Measurements from ENCODE around the gene KIF2B. TPM values are rescaled to one million over a fixed set of nuclear protein-coding genes. Genes with fewer than 3 reads are reported as not detected.
"Not testable (repeated sequence)": the region's sequence is repeated elsewhere in the genome, so short reads cannot be mapped to it uniquely, and the experiment has no call there.

KIF2B gene, protein sequence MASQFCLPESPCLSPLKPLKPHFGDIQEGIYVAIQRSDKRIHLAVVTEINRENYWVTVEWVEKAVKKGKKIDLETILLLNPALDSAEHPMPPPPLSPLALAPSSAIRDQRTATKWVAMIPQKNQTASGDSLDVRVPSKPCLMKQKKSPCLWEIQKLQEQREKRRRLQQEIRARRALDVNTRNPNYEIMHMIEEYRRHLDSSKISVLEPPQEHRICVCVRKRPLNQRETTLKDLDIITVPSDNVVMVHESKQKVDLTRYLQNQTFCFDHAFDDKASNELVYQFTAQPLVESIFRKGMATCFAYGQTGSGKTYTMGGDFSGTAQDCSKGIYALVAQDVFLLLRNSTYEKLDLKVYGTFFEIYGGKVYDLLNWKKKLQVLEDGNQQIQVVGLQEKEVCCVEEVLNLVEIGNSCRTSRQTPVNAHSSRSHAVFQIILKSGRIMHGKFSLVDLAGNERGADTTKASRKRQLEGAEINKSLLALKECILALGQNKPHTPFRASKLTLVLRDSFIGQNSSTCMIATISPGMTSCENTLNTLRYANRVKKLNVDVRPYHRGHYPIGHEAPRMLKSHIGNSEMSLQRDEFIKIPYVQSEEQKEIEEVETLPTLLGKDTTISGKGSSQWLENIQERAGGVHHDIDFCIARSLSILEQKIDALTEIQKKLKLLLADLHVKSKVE
- not detected for polyA plus RNA-seq (ENCODE audit: insufficient read length in 4 of 4)

DNA sequence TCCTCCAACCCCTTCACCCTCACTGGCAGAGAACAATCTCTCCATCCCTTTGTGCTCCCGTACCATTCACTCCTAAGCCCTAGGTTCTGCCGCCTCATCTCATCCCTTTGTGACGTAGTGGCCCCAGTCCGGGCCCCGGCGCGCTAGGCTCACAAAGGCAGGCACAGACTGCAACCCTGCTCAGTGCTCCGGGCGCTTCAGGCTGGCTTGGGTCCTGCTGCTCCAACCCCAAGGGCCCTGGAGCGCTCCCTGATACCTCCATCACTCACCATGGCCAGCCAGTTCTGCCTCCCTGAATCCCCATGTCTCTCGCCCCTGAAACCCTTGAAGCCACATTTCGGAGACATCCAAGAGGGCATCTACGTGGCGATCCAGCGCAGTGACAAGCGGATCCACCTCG, at the start of gene KIF2B:
KIF2B (plus strand) TSS at position 164 of the 400 bp plus-strand sequence; CDS start at position 271, 107 bp downstream.
- DNase-seq (ENCODE audit: low read depth in 4 of 4, low spot score in 3 of 4): no peak

DNA sequence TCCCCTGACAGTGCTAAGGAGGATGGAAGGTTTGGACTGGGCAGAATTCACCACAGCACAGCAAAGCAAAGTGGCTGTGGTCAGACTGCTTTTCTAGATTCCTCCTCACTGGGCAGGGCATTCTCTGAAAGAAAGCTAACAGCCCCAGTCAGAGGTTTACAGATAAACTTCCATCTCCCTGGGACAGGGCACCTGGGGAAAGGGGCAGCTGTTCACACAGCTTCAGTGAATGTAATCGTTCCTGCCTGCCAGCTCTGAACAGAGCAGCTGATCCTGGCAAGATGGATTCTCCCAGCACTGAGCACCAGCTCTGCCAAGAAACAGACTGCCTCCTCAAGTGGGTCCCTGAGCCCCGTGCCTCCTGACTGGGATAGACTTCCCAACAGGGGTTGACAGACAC, 42.4 kb upstream of the KIF2B start:
- DNase-seq (ENCODE audit: low read depth in 4 of 4, low spot score in 3 of 4): no peak

DNA sequence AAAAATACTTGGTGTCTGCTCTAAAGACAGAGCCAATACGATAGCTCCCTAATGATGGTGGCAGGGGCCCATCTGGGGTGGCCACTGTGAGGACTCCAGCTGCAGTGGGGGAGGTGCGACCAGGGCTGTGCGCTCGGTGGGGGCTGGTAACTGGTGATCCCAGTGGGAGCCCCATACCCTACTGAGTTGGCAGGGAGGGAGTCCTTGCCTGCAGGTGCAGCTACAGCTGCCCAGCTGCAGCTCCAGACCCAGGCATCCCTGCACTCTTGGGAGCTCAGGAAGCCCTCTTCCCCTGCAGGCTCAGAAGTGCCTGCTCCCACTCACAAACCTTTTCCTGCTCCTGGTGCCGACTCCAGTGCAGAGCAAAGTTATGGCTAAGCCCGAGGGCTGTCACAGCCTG, 31.2 kb upstream of the KIF2B start:
- DNase-seq (ENCODE audit: low read depth in 4 of 4, low spot score in 3 of 4): no peak

DNA sequence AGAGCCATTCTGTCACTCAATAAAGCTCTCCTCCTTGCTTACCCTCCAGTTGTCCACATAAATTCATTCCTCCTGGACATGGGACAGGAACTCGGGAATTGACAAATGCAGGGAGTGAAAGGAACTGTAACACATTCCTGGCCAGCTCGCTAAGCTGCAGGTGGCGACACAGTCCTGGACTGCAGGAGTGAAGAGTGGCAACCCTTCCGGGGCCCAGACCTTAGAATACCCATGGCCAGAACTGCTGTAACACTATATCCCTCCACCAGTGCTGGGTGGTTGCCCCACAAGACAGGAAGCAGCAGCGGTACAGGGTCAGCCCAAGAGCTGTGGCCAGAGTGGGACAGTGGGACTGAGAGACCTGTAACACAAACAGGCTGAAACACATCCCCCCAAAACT, 30.3 kb upstream of the KIF2B start:
- DNase-seq (ENCODE audit: low read depth in 4 of 4, low spot score in 3 of 4): no peak

DNA sequence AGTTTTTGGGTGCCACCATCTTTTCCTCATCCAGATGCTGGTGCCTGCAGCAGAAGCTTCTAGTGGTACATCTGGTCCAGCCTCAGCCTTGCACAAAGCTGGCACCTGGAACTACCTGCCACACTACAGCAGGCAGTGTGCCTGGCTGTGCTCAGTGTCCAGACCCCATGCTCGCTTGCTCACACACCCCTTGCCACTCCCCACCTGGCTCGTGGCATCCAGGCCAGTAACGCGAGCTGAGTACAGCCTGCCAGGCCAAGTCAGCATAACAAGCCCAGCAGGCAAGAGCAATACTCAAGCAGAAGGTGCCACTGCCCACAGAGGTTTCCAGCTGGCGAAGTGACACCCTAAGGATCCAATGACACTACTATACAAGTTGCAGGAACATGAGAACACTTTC, 29.7 kb upstream of the KIF2B start:
- no peak for DNase-seq (ENCODE audit: low read depth in 4 of 4, low spot score in 3 of 4)

DNA sequence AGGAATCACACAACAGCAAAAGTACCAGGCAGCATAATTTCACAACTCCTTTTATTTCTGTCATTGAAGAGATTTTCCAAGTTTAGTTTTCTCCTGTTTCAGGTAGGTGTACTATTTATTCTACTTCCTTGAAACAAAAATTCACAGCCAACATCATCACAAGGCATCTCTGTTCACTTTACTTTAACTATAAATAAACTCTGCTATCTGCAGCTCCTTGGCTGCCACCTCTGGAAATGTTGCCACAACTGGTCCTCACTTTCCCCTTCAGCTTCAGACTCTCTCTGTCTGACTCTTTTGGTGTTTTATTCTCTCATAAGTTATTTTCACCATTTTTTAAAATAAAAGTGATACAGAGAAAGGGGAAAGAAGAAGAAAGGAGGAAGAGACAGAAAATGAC, 27.9 kb upstream of the KIF2B start:
- no peak for DNase-seq (ENCODE audit: low read depth in 4 of 4, low spot score in 3 of 4)

DNA sequence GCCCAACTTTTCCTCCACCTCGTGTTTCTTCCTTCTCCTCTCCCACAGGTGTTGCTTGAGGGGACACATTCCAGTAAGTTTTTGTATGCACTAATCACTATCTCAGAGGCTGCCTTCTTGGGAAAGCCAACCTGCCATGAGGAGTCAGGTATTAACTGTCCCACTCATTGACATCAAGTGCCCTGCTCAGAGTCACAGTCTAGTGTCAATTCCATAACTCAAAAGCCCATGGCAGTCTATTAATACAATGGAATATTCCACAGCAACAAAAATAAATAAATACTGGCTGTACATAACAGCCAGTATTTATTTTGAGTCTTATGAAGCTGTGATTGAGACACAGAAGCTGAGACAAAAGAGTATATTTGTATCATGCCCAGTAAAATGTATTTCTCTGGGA, 26.1 kb upstream of the KIF2B start:
- no peak for DNase-seq (ENCODE audit: low read depth in 4 of 4, low spot score in 3 of 4)

DNA sequence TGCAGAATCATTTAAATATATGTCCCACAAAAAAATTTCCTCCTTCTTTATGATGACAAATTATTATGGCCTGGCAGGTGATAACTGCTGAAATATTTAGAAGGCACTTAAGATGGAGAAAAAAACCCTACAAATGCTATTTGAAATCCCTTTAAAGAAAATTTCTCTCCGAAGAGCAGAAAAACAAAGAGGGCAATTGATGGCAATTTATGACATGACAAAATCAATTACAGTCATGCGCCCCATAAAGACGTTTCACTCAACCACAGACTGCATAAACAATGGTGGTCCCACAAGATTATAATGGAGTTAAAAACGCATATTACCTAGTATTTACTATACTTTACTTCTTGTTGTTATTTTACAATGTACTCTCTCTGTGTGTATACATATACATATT, 25.2 kb upstream of the KIF2B start:
- DNase-seq (ENCODE audit: low read depth in 4 of 4, low spot score in 3 of 4): no peak

DNA sequence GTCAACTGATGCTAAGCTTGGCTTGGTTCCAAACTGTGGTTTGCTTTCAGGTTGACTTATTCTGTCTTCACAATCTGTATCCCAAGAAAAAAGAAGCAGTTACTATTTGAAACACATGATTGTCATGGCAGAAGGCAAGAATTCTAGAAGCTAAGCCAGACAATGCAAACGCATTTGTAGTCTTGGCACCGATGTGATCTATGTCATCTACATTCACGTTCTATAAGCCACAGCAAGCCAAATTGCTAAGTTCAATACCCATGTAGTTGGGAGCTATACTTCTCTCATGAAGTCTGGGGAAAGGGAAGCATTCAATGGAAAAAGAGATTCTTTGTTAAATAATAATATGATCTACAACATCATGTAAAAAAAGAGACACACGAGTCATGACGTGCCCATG, 18.3 kb upstream of the KIF2B start:
- no peak for DNase-seq (ENCODE audit: low read depth in 4 of 4, low spot score in 3 of 4)

DNA sequence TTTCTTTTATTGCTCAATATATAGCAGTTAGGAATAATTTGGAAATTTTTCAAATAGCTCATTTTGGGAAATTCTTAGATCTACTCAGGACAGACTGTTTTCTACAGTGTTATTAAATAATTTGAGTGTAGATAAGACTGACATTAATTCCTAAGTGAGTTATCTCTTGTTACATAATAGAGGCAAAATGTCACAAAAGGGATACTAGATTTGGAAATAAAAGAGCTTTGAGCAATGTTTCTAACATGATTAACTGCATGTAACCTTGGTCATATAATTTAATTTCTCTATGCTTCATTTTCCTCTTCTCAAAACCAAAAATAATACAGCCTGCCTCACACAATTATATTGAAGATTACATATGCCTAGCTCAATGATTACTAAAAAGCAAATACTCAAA, 16.3 kb upstream of the KIF2B start:
- DNase-seq (ENCODE audit: low read depth in 4 of 4, low spot score in 3 of 4): no peak

DNA sequence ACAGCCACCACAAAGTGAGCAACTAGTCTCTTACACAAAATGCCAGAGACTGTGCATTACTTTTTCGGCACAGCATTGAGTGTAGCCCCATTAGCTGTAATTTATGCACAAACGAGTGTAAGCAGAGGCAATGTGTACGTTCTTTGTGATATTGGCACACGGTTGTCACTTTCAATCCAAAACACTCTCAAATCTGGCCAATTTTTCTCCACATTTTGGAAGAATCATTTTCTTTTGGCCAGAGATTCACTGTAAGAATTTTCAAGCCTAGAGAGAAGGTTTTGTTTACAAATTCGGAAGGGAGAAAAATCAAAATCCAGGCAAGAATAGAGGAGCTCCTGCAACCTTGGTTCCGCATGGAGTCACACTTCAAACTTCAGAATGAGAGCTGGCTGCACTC, 15.4 kb upstream of the KIF2B start:
- no peak for DNase-seq (ENCODE audit: low read depth in 4 of 4, low spot score in 3 of 4)

DNA sequence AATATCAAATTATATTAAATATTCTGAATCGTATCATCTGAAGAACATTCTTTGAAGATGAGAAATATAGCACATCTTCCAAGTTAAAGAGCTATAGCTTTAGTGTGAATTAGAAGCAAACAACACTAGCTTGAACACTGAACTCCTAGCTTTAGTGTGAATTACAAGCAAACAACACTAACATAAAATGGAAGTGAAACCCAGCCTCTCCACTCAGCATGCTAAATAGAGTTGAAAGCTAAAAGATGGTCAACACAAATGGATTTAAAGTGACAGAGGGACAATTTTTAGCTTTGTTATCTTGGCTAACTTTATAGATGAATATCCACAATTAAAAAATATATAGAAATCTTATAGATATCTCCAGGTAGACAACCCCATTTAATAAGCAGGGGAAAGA, 4.5 kb upstream of the KIF2B start:
- DNase-seq (ENCODE audit: low read depth in 4 of 4, low spot score in 3 of 4): no peak

DNA sequence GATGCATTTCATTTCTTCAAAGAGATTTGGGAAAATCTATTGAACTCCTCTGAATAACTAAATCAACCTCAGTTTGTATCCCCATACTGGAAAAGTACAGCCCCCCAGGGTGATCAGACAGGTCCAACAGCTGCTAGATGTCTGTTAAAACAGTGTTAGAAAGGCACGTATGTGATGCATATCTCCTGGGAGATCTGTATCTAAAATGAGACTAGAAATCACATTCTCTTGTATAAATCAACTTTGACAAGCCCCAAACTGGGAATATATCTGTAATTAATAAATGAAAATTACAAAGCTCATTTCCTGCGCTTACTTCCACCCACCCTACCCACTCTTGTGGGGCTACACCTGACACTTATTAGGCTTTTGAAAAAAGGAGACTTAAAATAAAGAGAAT, 3.8 kb upstream of the KIF2B start:
- DNase-seq (ENCODE audit: low read depth in 4 of 4, low spot score in 3 of 4): no peak

DNA sequence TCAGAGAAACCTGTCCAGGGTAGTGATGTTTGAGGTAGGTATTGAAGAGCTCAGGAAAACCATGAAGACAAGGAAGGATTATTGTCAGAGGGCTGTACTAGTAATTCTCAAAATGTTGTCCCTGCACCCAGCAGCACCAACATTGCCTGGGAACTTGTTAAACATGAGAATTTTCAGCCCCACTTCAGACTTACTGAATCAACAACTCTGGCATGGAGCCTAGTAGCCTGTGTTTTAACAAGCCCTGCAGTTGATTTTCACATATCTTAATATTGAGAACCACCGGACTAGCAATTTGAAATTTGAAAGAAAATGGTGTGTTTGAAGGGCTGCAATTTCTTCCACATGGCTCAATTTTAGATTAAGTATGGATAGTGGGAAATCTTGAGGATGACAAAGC, 2.8 kb upstream of the KIF2B start:
- DNase-seq (ENCODE audit: low read depth in 4 of 4, low spot score in 3 of 4): no peak

DNA sequence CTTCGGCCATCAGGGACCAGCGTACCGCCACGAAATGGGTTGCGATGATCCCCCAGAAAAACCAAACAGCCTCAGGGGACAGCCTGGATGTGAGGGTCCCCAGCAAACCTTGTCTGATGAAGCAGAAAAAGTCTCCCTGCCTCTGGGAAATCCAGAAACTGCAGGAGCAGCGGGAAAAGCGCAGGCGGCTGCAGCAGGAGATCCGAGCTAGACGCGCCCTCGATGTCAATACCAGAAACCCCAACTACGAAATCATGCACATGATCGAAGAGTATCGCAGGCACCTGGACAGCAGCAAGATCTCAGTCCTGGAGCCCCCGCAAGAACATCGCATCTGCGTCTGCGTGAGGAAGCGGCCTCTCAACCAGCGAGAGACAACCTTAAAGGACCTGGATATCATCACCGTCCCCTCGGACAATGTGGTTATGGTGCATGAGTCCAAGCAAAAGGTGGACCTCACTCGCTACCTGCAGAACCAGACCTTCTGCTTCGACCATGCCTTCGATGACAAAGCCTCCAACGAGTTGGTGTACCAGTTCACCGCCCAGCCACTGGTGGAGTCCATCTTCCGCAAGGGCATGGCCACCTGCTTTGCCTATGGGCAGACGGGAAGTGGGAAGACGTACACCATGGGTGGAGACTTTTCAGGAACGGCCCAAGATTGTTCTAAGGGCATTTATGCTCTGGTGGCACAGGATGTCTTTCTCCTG, 769 bp downstream of the KIF2B start:
- DNase-seq (ENCODE audit: low read depth in 4 of 4, low spot score in 3 of 4): no peak

DNA sequence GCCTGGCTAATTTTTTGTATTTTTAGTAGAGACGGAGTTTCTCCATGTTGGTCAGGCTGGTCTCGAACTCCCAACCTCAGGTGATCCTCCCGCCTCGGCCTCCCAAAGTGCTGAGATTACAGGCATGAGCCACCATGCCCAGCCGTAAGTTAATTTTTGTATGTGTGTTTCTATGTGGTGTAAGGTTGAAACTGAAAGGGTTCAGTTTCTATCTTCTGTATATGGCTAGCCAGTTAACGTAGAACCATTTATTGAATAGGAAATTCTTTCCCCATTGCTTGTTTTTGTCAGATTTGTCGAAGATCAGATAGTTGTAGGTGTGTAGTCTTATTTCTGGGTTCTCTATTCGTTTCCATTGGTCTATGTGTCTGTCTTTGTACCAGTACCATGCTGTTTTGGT, 12.0 kb downstream of the KIF2B start:
- DNase-seq (ENCODE audit: low read depth in 4 of 4, low spot score in 3 of 4): not testable (repeated sequence)

DNA sequence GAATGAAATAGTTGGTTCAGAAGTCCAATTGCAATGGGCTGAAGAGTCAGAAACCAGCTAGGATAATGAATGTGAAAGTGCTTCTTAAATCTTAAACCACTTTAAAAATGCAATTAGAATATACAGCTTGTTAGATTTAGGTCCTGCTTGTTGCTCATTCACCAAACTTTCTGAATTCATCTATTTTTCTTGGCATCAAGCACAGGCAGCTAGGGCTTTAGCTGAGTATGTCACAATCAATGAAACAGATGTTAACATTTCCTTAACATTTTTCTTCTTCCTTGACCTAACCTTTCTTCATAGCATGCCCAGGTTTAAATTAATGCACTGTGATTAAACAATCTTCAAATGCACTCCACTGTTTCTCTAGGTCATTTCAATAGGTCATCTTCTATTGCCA, 14.4 kb downstream of the KIF2B start:
- no peak for DNase-seq (ENCODE audit: low read depth in 4 of 4, low spot score in 3 of 4)

DNA sequence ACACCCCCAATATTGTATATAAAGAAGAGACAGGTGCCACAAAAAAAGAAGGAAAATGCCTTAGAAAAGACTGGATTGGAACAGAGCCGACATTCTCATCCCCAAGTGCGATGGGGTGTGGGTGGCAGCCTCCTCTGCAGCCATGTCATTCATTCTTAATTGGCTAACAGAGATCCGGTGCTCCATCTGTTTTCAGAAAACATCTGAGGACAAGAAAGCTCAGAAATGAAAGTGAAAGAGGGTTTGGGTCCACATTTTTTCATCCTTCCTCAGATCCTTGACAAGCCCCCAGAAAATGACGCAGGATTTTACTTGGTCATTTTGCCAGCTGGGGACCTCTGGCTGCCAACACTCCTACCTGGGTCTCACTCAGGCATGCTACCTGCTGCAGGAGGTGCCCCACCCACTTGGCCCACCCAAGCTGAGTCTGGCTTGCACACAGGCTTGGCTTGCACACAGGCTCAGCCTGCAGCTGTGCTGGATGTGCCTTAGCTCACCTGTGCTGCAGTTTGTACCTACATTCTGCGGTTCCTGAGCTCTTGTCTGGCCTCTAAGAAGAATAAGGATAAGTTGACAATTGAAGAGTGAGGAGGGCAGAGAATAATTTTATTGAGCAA, 21.9 kb downstream of the KIF2B start:
- no peak for DNase-seq (ENCODE audit: low read depth in 4 of 4, low spot score in 3 of 4)

DNA sequence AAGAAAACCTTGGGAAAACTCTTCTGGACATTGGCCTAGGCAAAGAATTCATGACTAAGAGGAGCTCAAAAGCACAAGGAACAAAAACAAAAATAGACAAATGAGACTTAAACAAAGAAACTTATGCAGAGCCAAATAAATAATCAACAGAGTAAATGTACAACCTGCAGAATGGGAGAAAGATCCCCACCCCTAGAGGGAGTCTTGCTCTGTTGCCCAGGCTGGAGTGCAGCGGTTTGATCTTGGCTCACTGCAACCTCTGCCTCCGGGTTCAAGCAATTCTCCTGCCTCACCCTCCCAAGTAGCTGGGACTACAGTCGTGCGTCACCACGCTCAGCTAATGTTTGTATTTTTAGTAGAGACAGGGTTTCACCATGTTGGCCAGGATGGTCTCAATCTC, 48.4 kb downstream of the KIF2B start:
- not testable (repeated sequence) for DNase-seq (ENCODE audit: low read depth in 4 of 4, low spot score in 3 of 4)

Data from right renal pelvis (tissue), 4 donors.